PC-3 (cell line): ENCODE measurements around the gene HDAC8.
"Not testable (repeated sequence)": the region's sequence is repeated elsewhere in the genome, so short reads cannot be mapped to it uniquely, and the experiment has no call there.

Experiments used
- CTCF ChIP-seq: fragments of 300-600 bp; sonication (generic); conservative IDR thresholded peaks from 2 replicates; pipeline ENCODE4 v1.5.1; 2017; ENCODE audit warnings: antibody characterized with exemption, low read depth, mild to moderate bottlenecking, low read length
- EZH2 ChIP-seq: fragments of 300-600 bp; sonication (generic); IDR thresholded peaks from one replicate; pipeline ENCODE4 v1.6.1; 2017; ENCODE audit warnings: antibody characterized with exemption, mild to moderate bottlenecking, low read length; ENCODE audit not compliant: unreplicated experiment

- not testable (repeated sequence) for TF ChIP-seq CTCF, EZH2
These were observed 253.0 kb downstream of the HDAC8 start for GRCh38 chrX:72319651-72320050.
